OCI-LY1 (cell line): ENCODE measurements around the gene LDLRAD4.

Source experiments
- H2AFZ ChIP-seq: fragments of 200-600 bp; sonication (generic), shearing (Covaris generic); 2 replicates; pipeline ENCODE4 v1.6.0; 2014; ENCODE audit warnings: antibody characterized with exemption, mild to moderate bottlenecking, low read length
- H3F3A ChIP-seq: fragments of 200-600 bp; sonication (generic), shearing (Covaris generic); 2 replicates; pipeline ENCODE4 v1.6.0; 2014; ENCODE audit warnings: mild to moderate bottlenecking, antibody characterized with exemption, low read length, moderate library complexity; ENCODE audit not compliant: insufficient read depth
- H3K27ac ChIP-seq: fragments of 200-600 bp; sonication (generic); 2 replicates; pipeline ENCODE4 v1.5.1; 2014; ENCODE audit warnings: low read length, mixed run types, mild to moderate bottlenecking, low read depth; ENCODE audit not compliant: poor library complexity, severe bottlenecking
- H3K27me3 ChIP-seq: fragments of 200-600 bp; sonication (generic); 2 replicates; pipeline ENCODE4 v1.6.0; 2014; ENCODE audit warnings: antibody characterized with exemption, mild to moderate bottlenecking, low read length, moderate library complexity; ENCODE audit not compliant: insufficient read depth
- H3K36me3 ChIP-seq: fragments of 200-600 bp; sonication (generic); 2 replicates; pipeline ENCODE4 v1.6.1; 2014; ENCODE audit warnings: mild to moderate bottlenecking, antibody characterized with exemption, low read length, moderate library complexity, mixed read lengths; ENCODE audit not compliant: insufficient read depth
- H3K4me1 ChIP-seq: fragments of 200-600 bp; sonication (generic); 2 replicates; pipeline ENCODE4 v1.5.1; 2014; ENCODE audit warnings: mild to moderate bottlenecking, low read length, moderate library complexity; ENCODE audit not compliant: insufficient read depth, severe bottlenecking
- H3K4me2 ChIP-seq: fragments of 200-600 bp; sonication (generic), shearing (Covaris generic); 2 replicates; pipeline ENCODE4 v1.6.1; 2014; ENCODE audit warnings: low read length
- H3K4me3 ChIP-seq: fragments of 200-600 bp; sonication (generic); 2 replicates; pipeline ENCODE4 v1.5.1; 2014; ENCODE audit warnings: low read length, low read depth, mild to moderate bottlenecking, mixed read lengths; ENCODE audit not compliant: poor library complexity, severe bottlenecking
- H3K79me2 ChIP-seq: fragments of 200-600 bp; shearing (Covaris generic); 2 replicates; pipeline ENCODE4 v1.6.1; 2016; ENCODE audit warnings: mixed run types, low read length, mixed read lengths; ENCODE audit not compliant: insufficient read depth
- H3K9ac ChIP-seq: fragments of 200-600 bp; sonication (generic), shearing (Covaris generic); 2 replicates; pipeline ENCODE4 v1.6.1; 2014; ENCODE audit warnings: mild to moderate bottlenecking, low read length, mixed read lengths
- H3K9me2 ChIP-seq: fragments of 200-600 bp; sonication (generic), shearing (Covaris generic); 2 replicates; pipeline ENCODE4 v1.6.1; 2014; ENCODE audit warnings: low read depth, mild to moderate bottlenecking, low read length, mixed read lengths
- H3K9me3 ChIP-seq: fragments of 200-600 bp; shearing (Covaris generic); 2 replicates; pipeline ENCODE4 v1.6.1; 2014; ENCODE audit warnings: low read length, mixed read lengths
- H4K20me1 ChIP-seq: fragments of 200-600 bp; sonication (generic), shearing (Covaris generic); 2 replicates; pipeline ENCODE4 v1.6.0; 2016; ENCODE audit warnings: mild to moderate bottlenecking, low read length; ENCODE audit not compliant: insufficient read depth
- CTCF ChIP-seq: fragments of 200-600 bp; sonication (generic), shearing (Covaris generic); IDR thresholded peaks from 2 replicates; pipeline ENCODE4 v1.5.1; 2017; ENCODE audit warnings: mild to moderate bottlenecking, antibody characterized with exemption, low read length, moderate library complexity, mixed read lengths
- EZH2 ChIP-seq: fragments of 200-600 bp; sonication (generic), shearing (Covaris generic); IDR thresholded peaks from 2 replicates; pipeline ENCODE4 v1.8.0; 2017; ENCODE audit warnings: borderline replicate concordance, mixed run types, mild to moderate bottlenecking, antibody characterized with exemption, low read length, moderate library complexity, mixed read lengths

The LDLRAD4 gene

GRCh38 chr18:13416208-13416607 lies 197.6 kb downstream of the LDLRAD4 start:
- H3K9me3 ChIP-seq, result peaks cover 11% of the 10 kb centered on the region
- H3K36me3 ChIP-seq, result peaks cover 7% of the 10 kb centered on the region; the same call in 1 of the 2 replicates
- H3F3A ChIP-seq, result no peaks in the 10 kb centered on the region
- peaks cover 13% of the 10 kb centered on the region; the same call in 1 of the 2 replicates for H3K27me3 ChIP-seq
- H3K4me3 ChIP-seq, result no peak overlapping the region
- H3K4me2 ChIP-seq, result no peak overlapping the region
- no peak overlapping the region for H3K9ac ChIP-seq
- H3K4me1 ChIP-seq, result peaks cover 16% of the 10 kb centered on the region
- H3K27ac ChIP-seq, result no peak overlapping the region
- H2AFZ ChIP-seq, result no peak overlapping the region
- no peaks in the 10 kb centered on the region for H3K9me2 ChIP-seq
- no peaks in the 10 kb centered on the region for H4K20me1 ChIP-seq
- no peaks in the 10 kb centered on the region for H3K79me2 ChIP-seq
- TF ChIP-seq CTCF (no peak), EZH2 (no peak)

- Histone ChIP-seq H3K79me2 (no peaks in the 10 kb centered on the region), H3K9ac (no peak overlapping the region), H3K27ac (no peak overlapping the region), H3K4me3 (no peak overlapping the region), H3K9me2 (no peaks in the 10 kb centered on the region), H3K9me3 (peaks cover 8% of the 10 kb centered on the region), H4K20me1 (no peaks in the 10 kb centered on the region), H3K36me3 (peaks cover 6% of the 10 kb centered on the region; the same call in 1 of the 2 replicates), H3K27me3 (peaks cover 13% of the 10 kb centered on the region; the same call in 1 of the 2 replicates), H3K4me1 (peaks cover 23% of the 10 kb centered on the region), H2AFZ (no peak overlapping the region), H3K4me2 (no peak overlapping the region), H3F3A (no peaks in the 10 kb centered on the region)
- no peak for TF ChIP-seq CTCF
- TF ChIP-seq EZH2, result no peak
These were observed 198.3 kb downstream of the LDLRAD4 start for GRCh38 chr18:13416848-13417247.

GRCh38 chr18:13418013-13418710 lies 199.6 kb downstream of the LDLRAD4 start:
- Histone ChIP-seq H3K27me3 (0 out of 2 replicates have a peak, but pooled peaks cover under 1% of the 10 kb centered on the region), H3K9me2 (no peaks in the 10 kb centered on the region), H3K27ac (no peak overlapping the region), H3K4me3 (no peak overlapping the region), H3K9ac (no peak overlapping the region), H3K4me2 (no peak overlapping the region), H3K9me3 (no peaks in the 10 kb centered on the region; the same call in 1 of the 2 replicates), H3F3A (no peaks in the 10 kb centered on the region), H3K4me1 (peaks cover 26% of the 10 kb centered on the region), H3K79me2 (no peaks in the 10 kb centered on the region), H3K36me3 (no peaks in the 10 kb centered on the region; the same call in 1 of the 2 replicates), H4K20me1 (no peaks in the 10 kb centered on the region), H2AFZ (no peak overlapping the region)
- TF ChIP-seq EZH2, result no peak
- no peak for TF ChIP-seq CTCF
